ENCODE results near the gene ZNF358. TPM values are rescaled to one million over a fixed set of nuclear protein-coding genes. Genes with fewer than 3 reads are reported as not detected.

Gene ZNF358
- total RNA-seq, 6 donors from 2014 or later: 31.1 to 116 (median 57.8) TPM

DNA sequence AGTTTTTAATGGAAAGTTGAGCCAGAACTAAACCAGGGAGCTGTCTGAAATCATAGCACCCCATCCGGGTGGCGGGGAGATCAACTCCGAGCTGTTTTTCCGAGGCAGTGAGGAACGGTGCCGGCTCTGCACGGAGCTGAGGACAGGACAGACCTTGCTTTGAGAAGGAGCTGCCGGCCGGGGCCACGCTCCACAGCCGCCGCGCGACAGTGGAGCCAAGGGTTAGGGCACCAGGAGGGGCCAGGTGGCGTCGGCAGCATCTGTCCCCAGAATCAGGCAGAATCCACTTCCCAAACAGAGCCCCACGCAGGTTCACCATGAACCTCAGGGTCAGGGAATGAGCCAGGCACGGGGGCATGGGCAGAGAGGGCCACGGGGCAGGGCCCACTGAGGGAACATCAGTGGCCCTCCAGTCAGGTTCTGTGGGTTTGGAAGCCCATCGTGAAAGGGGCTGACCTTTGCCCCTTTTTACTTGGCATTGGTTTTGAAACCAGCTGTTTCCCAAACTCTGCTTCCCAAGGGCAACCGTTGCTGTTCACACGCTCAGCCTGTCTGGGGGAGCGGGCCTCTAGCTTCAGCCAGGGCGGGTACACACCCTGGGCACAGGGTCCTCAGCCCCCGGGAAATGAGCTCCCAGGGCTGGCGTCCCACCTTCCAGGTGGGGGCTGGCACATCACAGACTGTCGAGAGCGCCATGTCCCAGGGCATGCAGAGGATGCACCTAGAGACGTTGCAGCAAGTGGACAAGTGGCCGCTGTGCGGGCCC is 45.2 kb upstream of the ZNF358 start:
- ATAC-seq (ENCODE audit: low FRiP score in 2 of 2) (no peak), DNase-seq (no peak)
- Histone ChIP-seq H3K27me3 (no peaks in the 10 kb centered on the region), H3K4me1 (no peaks in the 10 kb centered on the region), H3K4me3 (no peak overlapping the region), H3K27ac (no peak overlapping the region), H3K9me3 (no peaks in the 10 kb centered on the region), H3K36me3 (peaks cover 20 to 62% (median 59%) of the 10 kb centered on the region in 4 donors)
- TF ChIP-seq EP300 (IDR thresholded peaks at IDR 0.05) (no peak), POLR2A (IDR thresholded peaks at IDR 0.05) (no peak), POLR2AphosphoS5 (IDR thresholded peaks at IDR 0.05) (no peak)
- TF ChIP-seq, protein P1, sequence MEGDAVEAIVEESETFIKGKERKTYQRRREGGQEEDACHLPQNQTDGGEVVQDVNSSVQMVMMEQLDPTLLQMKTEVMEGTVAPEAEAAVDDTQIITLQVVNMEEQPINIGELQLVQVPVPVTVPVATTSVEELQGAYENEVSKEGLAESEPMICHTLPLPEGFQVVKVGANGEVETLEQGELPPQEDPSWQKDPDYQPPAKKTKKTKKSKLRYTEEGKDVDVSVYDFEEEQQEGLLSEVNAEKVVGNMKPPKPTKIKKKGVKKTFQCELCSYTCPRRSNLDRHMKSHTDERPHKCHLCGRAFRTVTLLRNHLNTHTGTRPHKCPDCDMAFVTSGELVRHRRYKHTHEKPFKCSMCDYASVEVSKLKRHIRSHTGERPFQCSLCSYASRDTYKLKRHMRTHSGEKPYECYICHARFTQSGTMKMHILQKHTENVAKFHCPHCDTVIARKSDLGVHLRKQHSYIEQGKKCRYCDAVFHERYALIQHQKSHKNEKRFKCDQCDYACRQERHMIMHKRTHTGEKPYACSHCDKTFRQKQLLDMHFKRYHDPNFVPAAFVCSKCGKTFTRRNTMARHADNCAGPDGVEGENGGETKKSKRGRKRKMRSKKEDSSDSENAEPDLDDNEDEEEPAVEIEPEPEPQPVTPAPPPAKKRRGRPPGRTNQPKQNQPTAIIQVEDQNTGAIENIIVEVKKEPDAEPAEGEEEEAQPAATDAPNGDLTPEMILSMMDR (IDR thresholded peaks at IDR 0.05): no peak
- 91 to 92% methylated on average over 18 to 31 of the region's 31 CpGs for WGBS, 2 donors

DNA sequence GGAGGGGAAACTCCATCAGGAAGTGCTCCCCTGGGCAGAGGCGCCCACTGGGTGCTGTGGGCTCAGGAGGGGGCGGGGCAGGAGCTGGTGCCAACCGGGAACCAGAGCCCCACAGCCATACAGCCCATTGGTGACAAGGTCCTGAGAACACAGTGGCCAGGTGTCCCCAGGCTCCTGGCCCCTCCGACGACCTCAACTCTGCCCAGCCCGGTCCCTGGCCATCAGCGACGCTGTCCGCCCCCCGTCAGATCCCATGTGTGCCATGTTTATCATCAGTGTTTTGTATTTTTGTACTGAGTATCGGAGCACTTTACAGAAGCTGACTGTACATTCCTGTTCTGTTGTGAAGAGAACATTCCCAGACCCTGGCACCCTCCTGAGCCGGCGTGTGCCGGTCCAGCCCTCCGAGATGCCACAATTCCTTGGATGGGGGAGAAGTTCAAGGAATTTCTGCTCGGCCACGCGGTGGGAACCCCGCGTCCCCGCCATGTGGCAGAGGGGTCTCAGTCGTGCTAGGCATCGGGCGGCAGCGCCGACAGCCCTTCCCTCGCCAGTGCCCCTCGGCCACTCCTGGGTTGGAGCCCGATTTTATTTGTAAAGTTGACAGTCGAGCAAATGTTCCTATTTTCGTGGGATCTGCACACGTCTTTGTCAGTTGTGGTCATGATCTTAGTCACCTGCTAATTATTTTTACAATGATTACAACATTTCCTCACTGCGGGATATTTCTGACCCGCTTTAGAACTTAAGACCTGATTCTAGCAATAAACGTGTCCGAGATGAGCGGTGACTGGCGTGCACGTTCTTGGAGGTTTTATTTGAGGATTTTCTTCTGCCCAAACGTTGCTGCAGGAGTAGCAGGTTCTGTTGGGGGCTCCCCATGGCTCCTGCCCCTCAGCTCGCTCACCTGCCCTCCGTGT is 43.9 kb upstream of the ZNF358 start:
- no peak overlapping the region for H3K27ac ChIP-seq
- TF ChIP-seq EP300 (IDR thresholded peaks at IDR 0.05): no peak
- peaks cover 20 to 57% (median 52%) of the 10 kb centered on the region in 4 donors for H3K36me3 ChIP-seq
- no peak for ATAC-seq (ENCODE audit: low FRiP score in 2 of 2)
- no peak overlapping the region for H3K4me3 ChIP-seq
- H3K9me3 ChIP-seq: no peaks in the 10 kb centered on the region
- 86 to 87% methylated on average over 40 to 41 of the region's 42 CpGs for WGBS, 2 donors
- no peaks in the 10 kb centered on the region for H3K27me3 ChIP-seq
- H3K4me1 ChIP-seq: no peaks in the 10 kb centered on the region
- DNase-seq: no peak

DNA sequence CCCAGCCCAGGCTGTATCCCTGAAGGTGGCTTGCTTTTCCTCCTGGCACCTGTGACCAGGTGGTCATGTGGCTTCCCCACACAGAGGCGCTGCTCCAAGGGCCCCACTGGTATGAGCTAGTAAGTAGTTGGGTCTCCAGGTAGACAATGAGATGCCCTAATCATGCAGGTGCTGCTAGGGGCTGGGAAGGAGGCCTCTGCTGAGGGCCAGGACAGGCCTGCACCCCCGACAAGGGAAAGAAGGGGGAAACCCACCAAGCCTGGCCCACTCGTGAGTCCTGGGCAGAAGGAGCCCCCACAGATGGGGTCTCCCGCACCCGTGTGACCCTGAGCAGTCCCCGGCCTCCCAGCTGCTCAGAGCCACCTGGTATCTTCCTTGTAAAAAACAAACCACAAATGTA is 40.2 kb upstream of the ZNF358 start:
- no peak overlapping the region for H3K4me3 ChIP-seq
- H3K27ac ChIP-seq: no peak overlapping the region
- H3K36me3 ChIP-seq: peaks cover under 1 to 23% (median 16%) of the 10 kb centered on the region in 4 donors
- no peak for ATAC-seq (ENCODE audit: low FRiP score in 2 of 2)
- TF ChIP-seq, protein P1 (IDR thresholded peaks at IDR 0.05): no peak
- TF ChIP-seq POLR2A (IDR thresholded peaks at IDR 0.05): peak in 1 of 4 donors; percentile 5
- TF ChIP-seq EP300 (IDR thresholded peaks at IDR 0.05): no peak
- no peak for TF ChIP-seq POLR2AphosphoS5 (IDR thresholded peaks at IDR 0.05)
- WGBS, 2 donors: 81 to 88% methylated on average over 5 to 6 of the region's 6 CpGs
- no peaks in the 10 kb centered on the region for H3K9me3 ChIP-seq
- H3K4me1 ChIP-seq: no peaks in the 10 kb centered on the region
- no peak for DNase-seq
- no peaks in the 10 kb centered on the region for H3K27me3 ChIP-seq

DNA sequence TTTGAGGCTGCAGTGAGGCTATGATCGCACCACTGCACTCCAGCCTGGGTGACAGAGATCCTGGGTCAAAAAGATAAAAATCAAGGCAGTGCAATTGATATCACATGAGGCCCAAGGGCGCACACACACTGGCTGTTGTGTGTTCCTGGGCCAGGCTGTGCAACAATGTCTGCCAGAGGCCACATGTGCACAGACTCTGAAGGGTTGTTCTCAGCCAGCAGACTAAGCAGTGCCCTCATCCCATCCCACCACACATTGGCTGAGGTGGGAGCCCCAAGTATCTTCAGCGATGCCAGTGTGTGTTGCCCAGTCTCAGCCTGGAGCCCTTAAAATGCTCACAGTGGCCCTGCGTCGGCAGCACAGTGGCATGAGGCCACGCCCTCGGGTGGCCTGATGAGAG is 39.7 kb upstream of the ZNF358 start:
- DNase-seq (no peak), ATAC-seq (ENCODE audit: low FRiP score in 2 of 2) (no peak)
- 89 to 92% methylated on average over 2 to 5 of the region's 7 CpGs for WGBS, 2 donors
- TF ChIP-seq, protein P1 (IDR thresholded peaks at IDR 0.05): no peak
- no peak for TF ChIP-seq POLR2AphosphoS5 (IDR thresholded peaks at IDR 0.05)
- TF ChIP-seq EP300 (IDR thresholded peaks at IDR 0.05): no peak
- no peak for TF ChIP-seq POLR2A (IDR thresholded peaks at IDR 0.05)
- no peaks in the 10 kb centered on the region for H3K27me3 ChIP-seq
- no peak overlapping the region for H3K4me3 ChIP-seq
- H3K9me3 ChIP-seq: no peaks in the 10 kb centered on the region
- peaks cover 0 to 17% (median 10%) of the 10 kb centered on the region in 4 donors for H3K36me3 ChIP-seq
- H3K27ac ChIP-seq: no peak overlapping the region
- no peaks in the 10 kb centered on the region for H3K4me1 ChIP-seq

Measured in upper lobe of left lung (tissue), 6 donors.